CD4-positive, alpha-beta T cell treated with Interleukin-1 beta for 1 hour (primary cell): Measurements from ENCODE around the gene MAGEA2.
"Not testable (repeated sequence)": the region's sequence is repeated elsewhere in the genome, so short reads cannot be mapped to it uniquely, and the experiment has no call there.

Source experiments
- DNase-seq, 2 donors: peaks; one replicate each; pipeline ENCODE4 v3.0.0-alpha.2; 2020 to 2022

Gene MAGEA2

GRCh38 chrX:152753686-152754650 is at the start of gene MAGEA2:
Gene MAGEA2 (minus strand): TSS chrX:152753842. CDS start chrX:152751363, 2,479 bp downstream.
- not testable (repeated sequence) for DNase-seq

- DNase-seq, result no peak
Observed at GRCh38 chrX:152798945-152799344, 45.3 kb upstream of the MAGEA2 start.

GRCh38 chrX:152787062-152787461 is 33.4 kb upstream of the MAGEA2 start:
- DNase-seq, result not testable (repeated sequence)

GRCh38 chrX:152769549-152770289 is 16.1 kb upstream of the MAGEA2 start, which contains the start of gene MAGEA6:
Gene MAGEA6 (minus strand): TSS chrX:152769689. CDS start chrX:152767650, 2,039 bp downstream.
- DNase-seq, result not testable (repeated sequence)

- not testable (repeated sequence) for DNase-seq
Observed at GRCh38 chrX:152766562-152766961, 12.9 kb upstream of the MAGEA2 start.

- not testable (repeated sequence) for DNase-seq
Observed at GRCh38 chrX:152761582-152761981, 7.9 kb upstream of the MAGEA2 start.

- not testable (repeated sequence) for DNase-seq
Observed at GRCh38 chrX:152759544-152759943, 5.9 kb upstream of the MAGEA2 start.

- not testable (repeated sequence) for DNase-seq
Observed at GRCh38 chrX:152758918-152759317, 5.3 kb upstream of the MAGEA2 start, which contains the start of gene CSAG3. Gene CSAG3 (plus strand): TSS chrX:152759218.

- not testable (repeated sequence) for DNase-seq
Observed at GRCh38 chrX:152754871-152755270, 1.2 kb upstream of the MAGEA2 start.

GRCh38 chrX:152738560-152738959 is 15.1 kb downstream of the MAGEA2 start:
- no peak for DNase-seq

GRCh38 chrX:152736528-152736927 is 17.1 kb downstream of the MAGEA2 start:
- not testable (repeated sequence) for DNase-seq

- no peak for DNase-seq
Observed at GRCh38 chrX:152735860-152736511, 17.7 kb downstream of the MAGEA2 start.

GRCh38 chrX:152735101-152735500 is 18.5 kb downstream of the MAGEA2 start:
- DNase-seq, result no peak

- DNase-seq, result not testable (repeated sequence)
Observed at GRCh38 chrX:152734143-152734858, 19.3 kb downstream of the MAGEA2 start.

- no peak for DNase-seq
Observed at GRCh38 chrX:152733261-152733975, 20.2 kb downstream of the MAGEA2 start, which contains the start of the genes CSAG1 and MAGEA12. Gene CSAG1 (minus strand): TSS chrX:152733721. CDS start chrX:152732460, 1,261 bp downstream. Gene MAGEA12 (plus strand): TSS chrX:152733757. CDS start chrX:152736162, 2,405 bp downstream.

- DNase-seq, result no peak
Observed at GRCh38 chrX:152725409-152725808, 28.2 kb downstream of the MAGEA2 start.

GRCh38 chrX:152713815-152714787 is 39.5 kb downstream of the MAGEA2 start, which contains the start of gene MAGEA2B:
Gene MAGEA2B (plus strand): TSS chrX:152714628. CDS start chrX:152717107, 2,479 bp downstream.
- not testable (repeated sequence) for DNase-seq

- not testable (repeated sequence) for DNase-seq
Observed at GRCh38 chrX:152713195-152713594, 40.4 kb downstream of the MAGEA2 start.

GRCh38 chrX:152709173-152709572 is 44.5 kb downstream of the MAGEA2 start, which contains the start of gene CSAG2:
Gene CSAG2 (minus strand): TSS chrX:152709273. CDS start chrX:152709112, 161 bp downstream.
- DNase-seq, result not testable (repeated sequence)
